SK-N-SH (cell line): Measurements from ENCODE around the gene ATOSB. TPM values are rescaled to one million over a fixed set of nuclear protein-coding genes. Genes with fewer than 3 reads are reported as not detected.
A peak's percentile ranks its signal among the peaks of the same experiment; 100 is the strongest.

Experiments
- CTCF ChIA-PET: fragments of 300-600, 350-600 bp; formaldehyde crosslinking; extraction: SDS; loops from one replicate; lab custom pipeline; 2021; lab: Yijun Ruan, JAX
- POLR2A ChIA-PET: fragments of 350-600 bp; sonication (Branson Sonifier 250); formaldehyde crosslinking; extraction: SDS; loops from one replicate; lab custom pipeline; 2020; ENCODE audit warnings: antibody characterized with exemption, inconsistent platforms; lab: Yijun Ruan, JAX
- DNase-seq: peaks from one replicate; pipeline ENCODE4 v3.0.0; 2012
- H2AFZ ChIP-seq: fragments of 200-600 bp; sonication (generic); 2 replicates; pipeline ENCODE4 v1.8.1; 2016; ENCODE audit warnings: antibody characterized with exemption, mild to moderate bottlenecking, low read depth
- H3F3A ChIP-seq: fragments of 200-600 bp; sonication (generic); replicated peaks from 2 replicates; pipeline ENCODE3; 2016; ENCODE audit warnings: antibody characterized with exemption, mild to moderate bottlenecking; ENCODE audit not compliant: insufficient read depth
- H3K27ac ChIP-seq, 2 experiments: fragments of 200-500 bp in 1 of 2; fragments of 200-600 bp in 1 of 2; sonication (Bioruptor generic) in 1 of 2; sonication (generic), shearing (Covaris generic) in 1 of 2; 2 replicates each; pipeline versions ENCODE4 v1.5.1 to v1.6.1; 2014 to 2016; ENCODE audit warnings: low read depth in 2 of 2, inconsistent platforms in 1 of 2, low read length in 1 of 2, mild to moderate bottlenecking in 1 of 2, mixed read lengths in 1 of 2
- H3K27me3 ChIP-seq: fragments of 200-600 bp; sonication (generic), shearing (Covaris generic); 2 replicates; pipeline ENCODE4 v1.6.1; 2016; ENCODE audit warnings: mixed run types; ENCODE audit not compliant: insufficient read depth
- H3K36me3 ChIP-seq, 2 experiments: fragments of 200-500 bp in 1 of 2; fragments of 200-600 bp in 1 of 2; sonication (Bioruptor generic) in 1 of 2; sonication (generic) in 1 of 2; replicated peaks in 1 of 2; 2 replicates each; pipeline versions ENCODE3 to v1.5.1; 2014 to 2016; ENCODE audit warnings: low read length in 1 of 2, mild to moderate bottlenecking in 1 of 2; ENCODE audit not compliant: insufficient read depth in 2 of 2, control insufficient read depth in 1 of 2
- H3K4me1 ChIP-seq, 2 experiments: fragments of 200-500 bp in 1 of 2; fragments of 200-600 bp in 1 of 2; sonication (Bioruptor generic) in 1 of 2; sonication (generic), shearing (Covaris generic) in 1 of 2; 2 replicates each; pipeline versions ENCODE4 v1.5.1 to v1.6.1; 2014 to 2016; ENCODE audit warnings: low read depth in 1 of 2, low read length in 1 of 2, mixed run types in 1 of 2; ENCODE audit not compliant: insufficient read depth in 2 of 2, control insufficient read depth in 1 of 2
- H3K4me2 ChIP-seq: fragments of 200-600 bp; sonication (generic), shearing (Covaris generic); 2 replicates; pipeline ENCODE4 v1.6.1; 2017; ENCODE audit warnings: mixed run types
- H3K4me3 ChIP-seq, 2 experiments: fragments of 200-500 bp in 1 of 2; fragments of 200-600 bp in 1 of 2; sonication (Bioruptor generic) in 1 of 2; sonication (generic), shearing (Covaris generic) in 1 of 2; 2 replicates each; pipeline versions ENCODE4 v1.5.1 to v1.8.1; 2014 to 2016; ENCODE audit warnings: low read depth in 2 of 2, inconsistent platforms in 1 of 2, low read length in 1 of 2, mild to moderate bottlenecking in 1 of 2, mixed read lengths in 1 of 2, moderate library complexity in 1 of 2
- H3K79me2 ChIP-seq: fragments of 200-600 bp; sonication (generic); 2 replicates; pipeline ENCODE4 v1.8.1; 2017; ENCODE audit warnings: mild to moderate bottlenecking; ENCODE audit not compliant: insufficient read depth
- H3K9ac ChIP-seq: fragments of 200-600 bp; sonication (generic); 2 replicates; pipeline ENCODE4 v1.6.1; 2017; ENCODE audit warnings: mixed run types
- H3K9me2 ChIP-seq: fragments of 200-600 bp; sonication (generic); 2 replicates; pipeline ENCODE4 v1.6.1; 2017; ENCODE audit warnings: mixed run types
- H3K9me3 ChIP-seq: fragments of 200-600 bp; sonication (generic); 2 replicates; pipeline ENCODE4 v1.6.1; 2017; ENCODE audit warnings: mixed run types, mild to moderate bottlenecking, moderate library complexity
- H4K20me1 ChIP-seq: fragments of 200-600 bp; sonication (generic); 2 replicates; pipeline ENCODE4 v1.6.1; 2017; ENCODE audit warnings: mild to moderate bottlenecking, mixed run types; ENCODE audit not compliant: insufficient read depth
- CHD2 ChIP-seq: fragments of 150-350 bp; IDR thresholded peaks from 2 replicates; pipeline ENCODE4 v1.6.1; 2018; ENCODE audit warnings: low read length; ENCODE audit not compliant: partially characterized antibody
- FOSL2 ChIP-seq: IDR thresholded peaks from 2 replicates; pipeline ENCODE4 v1.4.0; 2012; ENCODE audit warnings: low read depth, mild to moderate bottlenecking, moderate library complexity, borderline replicate concordance
- JUND ChIP-seq: IDR thresholded peaks from 2 replicates; pipeline ENCODE4 v1.4.0; 2012
- MEF2A ChIP-seq: IDR thresholded peaks from 2 replicates; pipeline ENCODE4 v1.4.0; 2012; ENCODE audit warnings: low read depth, borderline replicate concordance
- MXI1 ChIP-seq: IDR thresholded peaks from 2 replicates; pipeline ENCODE4 v1.6.1; 2012; ENCODE audit warnings: mild to moderate bottlenecking, low read depth, low read length, improper control_type of control experiment
- POLR2AphosphoS5 ChIP-seq: IDR thresholded peaks from 2 replicates; pipeline ENCODE4 v1.6.1; 2012; ENCODE audit warnings: low read depth, low read length
- RCOR1 ChIP-seq: fragments of 150-350 bp; IDR thresholded peaks from 2 replicates; pipeline ENCODE4 v1.6.1; 2017; ENCODE audit warnings: antibody characterized with exemption, low read length
- RFX5 ChIP-seq: IDR thresholded peaks from 2 replicates; pipeline ENCODE4 v1.6.1; 2012; ENCODE audit warnings: mild to moderate bottlenecking, improper control_type of control experiment, low read length
- SMC3 ChIP-seq: IDR thresholded peaks from 2 replicates; pipeline ENCODE4 v1.6.1; 2012; ENCODE audit warnings: low read depth, low read length, improper control_type of control experiment
- TAF1 ChIP-seq: IDR thresholded peaks from 2 replicates; pipeline ENCODE4 v1.6.1; 2012; ENCODE audit warnings: low read depth, mild to moderate bottlenecking, low read length, moderate library complexity, borderline replicate concordance
- WGBS: methylation state at CpG from one replicate; pipeline ENCODE4 v1.1.6; 2017; ENCODE audit warnings: low lambda C conversion rate; 5-methylcytosine and 5-hydroxymethylcytosine counted together
- polyA plus RNA-seq, 3 experiments: library from polyadenylated mRNA; depleted of rRNA; stranded (reverse); fragments of >200 nt; gene quantifications; 2 replicates each; pipeline ENCODE4 v1.2.3, GENCODE V29; 2012
- TF ChIP-seq, protein P1 (sequence below): IDR thresholded peaks from 2 replicates; pipeline ENCODE4 v1.4.0; 2012; ENCODE audit warnings: low read depth, borderline replicate concordance
- TF ChIP-seq, protein P2 (sequence below): IDR thresholded peaks from 2 replicates; pipeline ENCODE4 v1.4.0; 2012; ENCODE audit warnings: low read depth, borderline replicate concordance

Gene ATOSB
- polyA plus RNA-seq, 1 of the 3 experiments (the other 2 are of a cell fraction): 42.6 TPM

DNA sequence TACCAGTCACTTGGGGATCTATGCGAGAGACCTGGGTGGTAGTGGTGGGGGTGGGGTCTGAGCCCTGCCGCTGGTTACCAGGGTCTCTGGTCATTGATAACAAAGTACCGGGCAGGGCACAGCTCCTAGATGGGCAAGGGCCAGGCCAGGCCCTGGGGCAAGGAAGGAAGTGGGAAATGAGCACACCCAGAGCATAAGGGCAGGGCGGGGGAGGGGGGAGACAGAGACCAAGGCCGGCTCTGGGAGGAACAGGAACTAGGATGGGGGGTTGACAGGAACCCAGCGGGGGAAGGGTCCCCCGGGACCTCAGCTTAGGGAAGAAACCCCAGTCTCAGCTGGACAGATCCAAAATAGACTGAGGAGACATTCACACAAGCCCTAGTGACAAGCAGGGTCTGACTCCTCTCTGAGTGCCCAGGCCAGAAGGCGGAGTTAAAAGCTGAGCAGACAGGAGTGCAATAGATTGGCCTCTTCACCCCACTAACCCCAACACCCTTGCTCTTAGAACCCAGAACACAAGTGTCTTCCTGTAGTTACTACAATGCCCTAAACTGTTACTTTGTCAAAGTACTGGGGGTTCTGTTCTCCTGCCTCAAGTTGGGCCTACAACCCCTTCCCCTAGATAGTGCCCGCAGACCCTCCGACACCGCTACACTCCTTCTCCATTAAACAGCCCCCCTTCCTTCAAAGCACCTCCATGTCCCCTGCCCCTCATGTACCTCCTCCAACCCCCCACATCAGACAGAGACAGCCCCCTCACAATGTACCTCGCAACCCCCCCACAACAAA lies 628 bp downstream of the ATOSB start:
- peak overlapping the region; percentile 76 to 85 for H3K4me3 ChIP-seq
- no peaks in the 10 kb centered on the region for H3K9me2 ChIP-seq
- H3K27ac ChIP-seq: peak overlapping the region; percentile 97 to 98
- H4K20me1 ChIP-seq: peaks cover 4% of the 10 kb centered on the region; the same call in 1 of the 2 replicates
- H3K36me3 ChIP-seq: peaks cover 0 to 5% of the 10 kb centered on the region in 2 experiments
- H3K79me2 ChIP-seq: peaks cover 41% of the 10 kb centered on the region
- peaks cover 30 to 43% of the 10 kb centered on the region in 2 experiments for H3K4me1 ChIP-seq
- peak overlapping the region; percentile 93 for H3K9ac ChIP-seq
- TF ChIP-seq CHD2: peak; percentile 69
- TF ChIP-seq, protein P1, sequence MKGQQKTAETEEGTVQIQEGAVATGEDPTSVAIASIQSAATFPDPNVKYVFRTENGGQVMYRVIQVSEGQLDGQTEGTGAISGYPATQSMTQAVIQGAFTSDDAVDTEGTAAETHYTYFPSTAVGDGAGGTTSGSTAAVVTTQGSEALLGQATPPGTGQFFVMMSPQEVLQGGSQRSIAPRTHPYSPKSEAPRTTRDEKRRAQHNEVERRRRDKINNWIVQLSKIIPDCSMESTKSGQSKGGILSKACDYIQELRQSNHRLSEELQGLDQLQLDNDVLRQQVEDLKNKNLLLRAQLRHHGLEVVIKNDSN: no peak
- TF ChIP-seq RFX5: no peak
- TF ChIP-seq MXI1: peak; percentile 36
- DNase-seq: peak; percentile 38
- H2AFZ ChIP-seq: peak overlapping the region; percentile 58
- peak overlapping the region; percentile 99 for H3K4me2 ChIP-seq
- no peaks in the 10 kb centered on the region for H3K27me3 ChIP-seq
- CTCF ChIA-PET: interaction anchor here (1.2 to 3.6 kb wide), 14 partner anchors 8 to 550 kb away, joined by 3 to 55 read pairs (median 6); partner anchors contain the start of genes ARHGEF39, PIGO and STOML2
- 16% methylated on average over 12 of the region's 12 CpGs for WGBS
- H3F3A ChIP-seq: peaks cover 42% of the 10 kb centered on the region
- POLR2A ChIA-PET: interaction anchor here (0.6 to 3.2 kb wide), 5 partner anchors 12 to 375 kb away, joined by 3 to 35 read pairs (median 6); partner anchors contain the start of genes FANCG, RUSC2, STOML2 and UNC13B
- H3K9me3 ChIP-seq: no peaks in the 10 kb centered on the region

DNA sequence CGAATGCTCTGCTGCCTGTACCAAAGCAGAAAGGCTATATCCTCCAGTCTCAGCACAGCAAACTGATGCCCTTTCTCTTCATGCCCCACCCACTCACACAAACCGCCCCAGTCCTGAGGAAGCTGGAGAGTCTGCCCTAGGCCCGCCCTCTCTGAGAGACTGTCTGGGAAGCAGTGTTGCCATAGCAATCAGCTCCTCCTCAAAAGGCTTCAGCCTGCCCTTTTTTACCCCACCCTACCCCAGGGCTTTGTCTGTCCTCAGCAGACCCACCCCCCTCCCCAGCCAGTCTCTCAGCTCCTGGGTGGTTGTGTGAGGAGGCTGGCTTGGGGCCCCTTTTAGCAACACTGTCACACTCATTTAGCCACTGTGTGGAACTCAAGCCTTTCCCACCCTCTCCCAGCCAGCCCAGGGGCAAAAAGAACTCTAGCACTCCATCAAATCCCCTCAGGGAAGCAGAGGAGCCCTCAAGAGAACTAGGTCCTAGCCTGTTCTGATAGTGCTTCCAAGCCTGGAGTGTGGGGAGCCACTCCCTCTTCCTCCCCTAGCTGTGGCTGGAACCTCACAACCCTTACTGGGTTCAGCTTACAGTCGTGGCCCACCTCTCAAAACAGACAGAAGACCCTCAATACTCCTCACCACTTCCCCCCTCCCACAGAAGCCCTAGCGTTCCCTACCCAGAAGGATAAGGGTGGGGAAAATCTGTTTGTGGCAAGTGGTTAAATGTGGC lies 1.4 kb downstream of the ATOSB start:
- 0% methylated on average over 4 of the region's 5 CpGs for whole genome bisulfite sequencing
- TF ChIP-seq RCOR1 (no peak), FOSL2 (no peak), MEF2A (no peak), JUND (no peak), SMC3 (no peak), POLR2AphosphoS5 (peak; percentile 54; the same call in 1 of the 2 replicates), TAF1 (no peak)
- TF ChIP-seq, protein P2, sequence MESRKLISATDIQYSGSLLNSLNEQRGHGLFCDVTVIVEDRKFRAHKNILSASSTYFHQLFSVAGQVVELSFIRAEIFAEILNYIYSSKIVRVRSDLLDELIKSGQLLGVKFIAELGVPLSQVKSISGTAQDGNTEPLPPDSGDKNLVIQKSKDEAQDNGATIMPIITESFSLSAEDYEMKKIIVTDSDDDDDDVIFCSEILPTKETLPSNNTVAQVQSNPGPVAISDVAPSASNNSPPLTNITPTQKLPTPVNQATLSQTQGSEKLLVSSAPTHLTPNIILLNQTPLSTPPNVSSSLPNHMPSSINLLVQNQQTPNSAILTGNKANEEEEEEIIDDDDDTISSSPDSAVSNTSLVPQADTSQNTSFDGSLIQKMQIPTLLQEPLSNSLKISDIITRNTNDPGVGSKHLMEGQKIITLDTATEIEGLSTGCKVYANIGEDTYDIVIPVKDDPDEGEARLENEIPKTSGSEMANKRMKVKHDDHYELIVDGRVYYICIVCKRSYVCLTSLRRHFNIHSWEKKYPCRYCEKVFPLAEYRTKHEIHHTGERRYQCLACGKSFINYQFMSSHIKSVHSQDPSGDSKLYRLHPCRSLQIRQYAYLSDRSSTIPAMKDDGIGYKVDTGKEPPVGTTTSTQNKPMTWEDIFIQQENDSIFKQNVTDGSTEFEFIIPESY: no peak
- H3K36me3 ChIP-seq: peaks cover 3 to 5% of the 10 kb centered on the region in 2 experiments
- H3K4me2 ChIP-seq: peak overlapping the region; percentile 99
- peaks cover 35 to 45% of the 10 kb centered on the region in 2 experiments for H3K4me1 ChIP-seq
- H4K20me1 ChIP-seq: peaks cover 11% of the 10 kb centered on the region; the same call in 1 of the 2 replicates
- peaks cover 42% of the 10 kb centered on the region for H3F3A ChIP-seq
- peak overlapping the region; percentile 76 to 85 for H3K4me3 ChIP-seq
- H3K27ac ChIP-seq: peak overlapping the region; percentile 97 to 98
- H2AFZ ChIP-seq: peak overlapping the region; percentile 58; the same call in 1 of the 2 replicates
- H3K9me2 ChIP-seq: no peaks in the 10 kb centered on the region
- H3K27me3 ChIP-seq: no peaks in the 10 kb centered on the region
- peak; percentile 62 for DNase-seq
- ChIA-PET POLR2A (interaction anchor here (1.0 to 3.2 kb wide), 4 partner anchors 11 to 48 kb away, joined by 3 to 35 read pairs (median 7); partner anchors contain the start of genes FANCG, STOML2 and UNC13B), CTCF (interaction anchor here (0.8 to 3.5 kb wide), 12 partner anchors 7 to 550 kb away, joined by 3 to 55 read pairs (median 4); partner anchors contain the start of genes ARHGEF39 and PIGO)
- H3K9ac ChIP-seq: peak overlapping the region; percentile 93
- no peaks in the 10 kb centered on the region for H3K9me3 ChIP-seq
- H3K79me2 ChIP-seq: peaks cover 49% of the 10 kb centered on the region
